HepG2 (cell line): ENCODE data around the gene RING1. TPM values are rescaled to one million over a fixed set of nuclear protein-coding genes. Genes with fewer than 3 reads are reported as not detected.

Source experiments
- ATAC-seq: fragments of 200-7000 bp; cut with Tn5 transposase; 3 replicates; pipeline ENCODE4 v1.9.1; 2020; ENCODE audit warnings: mild to moderate bottlenecking, moderate library complexity
- BruUV-seq: library from RNA; stranded (reverse); fragments of 400-500 nt; replicated peaks from 2 replicates; lab custom pipeline; 2021; lab: Mats Ljungman, UMichigan
- CTCF ChIA-PET: fragments of 300-600 bp; formaldehyde crosslinking; extraction: SDS; loops from one replicate; lab custom pipeline; 2021; ENCODE audit warnings: low total read pairs, inconsistent platforms, low intra/inter-chr PET ratio; lab: Yijun Ruan, JAX
- POLR2A ChIA-PET: fragments of 350-600 bp; sonication (Branson Sonifier 250); formaldehyde crosslinking; loops from one replicate; lab custom pipeline; 2020; ENCODE audit warnings: antibody characterized with exemption, inconsistent platforms; lab: Yijun Ruan, JAX
- DNase-seq: peaks from one replicate; pipeline ENCODE4 v3.0.0-alpha.2; 2015; ENCODE audit warnings: low spot score
- FAIRE-seq: peaks from 3 replicates; lab custom pipeline; 2011; peaks lifted over from hg19 to GRCh38; lab: Jason Lieb, UNC
- H2AFZ ChIP-seq: one replicate; pipeline ENCODE4 v1.6.1; 2011; ENCODE audit warnings: low read length, inconsistent platforms
- H3K27ac ChIP-seq: fragments of 300-600 bp; 3 replicates; pipeline ENCODE4 v1.8.0; 2011; ENCODE audit warnings: mixed run types, mild to moderate bottlenecking, mixed read lengths, low read length, inconsistent platforms; ENCODE audit not compliant: insufficient read depth; ENCODE audit errors: extremely low read length
- H3K27me3 ChIP-seq, 2 experiments: fragments of 200-600 bp in 1 of 2; 2 replicates in 1 of 2; 3 replicates in 1 of 2; pipeline versions ENCODE4 v1.6.0 to v1.8.0; 2011; ENCODE audit warnings: low read length in 2 of 2, mild to moderate bottlenecking in 2 of 2, moderate library complexity in 2 of 2, inconsistent platforms in 1 of 2; ENCODE audit not compliant: insufficient read depth in 2 of 2, control insufficient read depth in 1 of 2
- H3K36me3 ChIP-seq, 2 experiments: fragments of 200-600 bp in 1 of 2; replicated peaks in 1 of 2; 2 replicates in 1 of 2; 3 replicates in 1 of 2; pipeline versions ENCODE4 v1.5.1 to v1.8.0; 2011; ENCODE audit warnings: low read length in 2 of 2, inconsistent platforms in 1 of 2; ENCODE audit not compliant: insufficient read depth in 2 of 2, control insufficient read depth in 1 of 2
- H3K4me1 ChIP-seq: 2 replicates; pipeline ENCODE4 v1.5.1; 2012; ENCODE audit warnings: low read length, inconsistent platforms; ENCODE audit not compliant: insufficient read depth
- H3K4me2 ChIP-seq: 2 replicates; pipeline ENCODE4 v1.6.0; 2011; ENCODE audit warnings: low read depth, low read length, inconsistent platforms
- H3K4me3 ChIP-seq, 3 experiments: fragments of 200-600 bp in 1 of 3; sonication (generic), shearing (Covaris generic) in 1 of 3; replicated peaks in 1 of 3; 2 replicates each; pipeline ENCODE4 v1.5.1; 2011 to 2016; ENCODE audit warnings: low read length in 3 of 3, inconsistent platforms in 2 of 3, low read depth in 2 of 3, mild to moderate bottlenecking in 2 of 3, control low read depth in 1 of 3, mixed read lengths in 1 of 3; ENCODE audit not compliant: insufficient read depth in 1 of 3
- H3K79me2 ChIP-seq: one replicate; pipeline ENCODE4 v1.6.1; 2011; ENCODE audit warnings: low read length, inconsistent platforms; ENCODE audit not compliant: insufficient read depth
- H3K9ac ChIP-seq: 2 replicates; pipeline ENCODE4 v1.6.0; 2011; ENCODE audit warnings: mild to moderate bottlenecking, low read depth, low read length, inconsistent platforms; ENCODE audit not compliant: insufficient read depth
- H3K9me3 ChIP-seq: 2 replicates; pipeline ENCODE4 v1.5.1; 2012; ENCODE audit warnings: mild to moderate bottlenecking, low read length
- H4K20me1 ChIP-seq: 2 replicates; pipeline ENCODE4 v1.6.0; 2011; ENCODE audit warnings: inconsistent platforms, mild to moderate bottlenecking, low read length, moderate library complexity; ENCODE audit not compliant: insufficient read depth
- CEBPB ChIP-seq: IDR thresholded peaks from 2 replicates; pipeline ENCODE4 v1.6.1; 2011; ENCODE audit warnings: low read depth, low read length, improper control_type of control experiment, borderline replicate concordance
- RBM39 ChIP-seq: fragments of 200-400 bp; formaldehyde crosslinking; IDR thresholded peaks from one replicate; pipeline ENCODE4 v1.6.1; 2018; ENCODE audit warnings: antibody characterized with exemption, mild to moderate bottlenecking, low read depth, low read length; ENCODE audit not compliant: poor library complexity, severe bottlenecking
- RFXAP ChIP-seq: sonication (generic); formaldehyde crosslinking; IDR thresholded peaks from 2 replicates; pipeline ENCODE4 v1.4.0; 2020; ENCODE audit warnings: missing genetic modification reagents, borderline replicate concordance
- ZNF660 ChIP-seq: sonication (generic); formaldehyde crosslinking; IDR thresholded peaks from 2 replicates; pipeline ENCODE4 v1.5.1; 2020; ENCODE audit warnings: mild to moderate bottlenecking, low read depth, missing genetic modification reagents, borderline replicate concordance
- WGBS: methylation state at CpG from one replicate; pipeline ENCODE4 v1.1.6; 2017; ENCODE audit warnings: low lambda C conversion rate; 5-methylcytosine and 5-hydroxymethylcytosine counted together
- in situ Hi-C: cut with HindIII; loops from 2 replicates; pipeline ENCODE4 v1.10.0; 2017; ENCODE audit warnings: low pct_unique_long_range_greater_than_20kb; ENCODE audit not compliant: extremely low pct_ligation_motif_present
- intact Hi-C: fragments of 100-400 bp; cut with micrococcal nuclease; formaldehyde crosslinking; loops from one replicate; pipeline ENCODE4 v1.10.0; 2022; ENCODE audit not compliant: unreplicated experiment
- polyA plus RNA-seq, 8 experiments: library from polyadenylated mRNA; depleted of rRNA in 3 of 8; stranded (reverse) in 7 of 8; unstranded in 1 of 8; fragments of >200 nt; fragmentation: Illumina TruSeq in 4 of 8; extraction: Trizol in 4 of 8; gene quantifications; 2 replicates each; pipeline versions ENCODE4 v1.2.1 to v1.2.3, GENCODE V29; 2011 to 2016; ENCODE audit warnings: low read depth in 4 of 8, missing spikeins in 1 of 8, mixed read lengths in 1 of 8; ENCODE audit not compliant: insufficient read depth in 1 of 8
- total RNA-seq, 5 experiments: library from RNA; depleted of rRNA; stranded (reverse); fragments of >200 nt; fragmentation: Illumina TruSeq; extraction: Trizol; gene quantifications; 2 replicates each; pipeline ENCODE4 v1.2.3, GENCODE V29; 2016; ENCODE audit warnings: low read depth in 1 of 5
- TF ChIP-seq, protein P1 (sequence below): sonication (generic); formaldehyde crosslinking; IDR thresholded peaks from 2 replicates; pipeline ENCODE4 v1.8.0; 2023; ENCODE audit warnings: mild to moderate bottlenecking, missing genetic modification reagents
- TF ChIP-seq, protein P2 (sequence below): sonication (generic); formaldehyde crosslinking; conservative IDR thresholded peaks from 2 replicates; pipeline ENCODE4 v1.4.0; 2020; ENCODE audit warnings: mild to moderate bottlenecking, missing genetic modification reagents, moderate library complexity

RING1 gene
- total and polyA plus RNA-seq, 2 of the 13 experiments (the other 11 are each of a cell fraction or from before 2014, with no cell fraction given), result 23.9 to 33.6 TPM

DNA sequence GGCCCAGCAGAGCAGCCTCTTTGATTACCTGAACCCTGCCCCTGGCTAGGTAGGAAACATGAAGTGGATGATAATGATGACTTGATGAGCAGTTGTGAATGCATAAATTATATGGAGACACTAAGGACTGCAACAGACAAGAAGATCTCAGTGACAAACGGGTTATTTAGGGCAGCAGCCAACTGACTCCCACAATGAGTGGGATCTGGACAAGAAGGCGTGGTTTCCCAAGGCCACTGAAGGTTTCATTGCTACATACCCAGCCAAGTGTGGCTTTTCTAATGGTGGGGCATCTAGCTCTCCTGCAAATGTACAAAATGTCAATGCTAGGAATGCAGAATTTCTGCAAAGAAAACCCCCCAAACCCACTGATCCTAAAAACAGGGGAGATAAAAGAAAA, 29.4 kb downstream of the RING1 start:
- CTCF ChIA-PET, result no interaction called here
- Histone ChIP-seq H3K79me2 (no peaks in the 10 kb centered on the region), H3K4me2 (no peak overlapping the region), H3K27ac (no peak overlapping the region), H4K20me1 (no peaks in the 10 kb centered on the region), H3K36me3 (no peaks in the 10 kb centered on the region), H3K27me3 (peaks cover 2 to 44% of the 10 kb centered on the region in 2 experiments; a peak in 4 of 5 replicates), H2AFZ (no peak overlapping the region), H3K4me1 (no peaks in the 10 kb centered on the region), H3K9me3 (no peaks in the 10 kb centered on the region), H3K9ac (no peak overlapping the region), H3K4me3 (no peak overlapping the region)
- ATAC-seq, result no peak
- POLR2A ChIA-PET, result interaction anchor here (0.8 to 3.4 kb wide), 2 partner anchors 11 to 29 kb away, joined by 3 to 16 read pairs; partner anchors contain the start of gene RING1
- DNase-seq, result no peak
- TF ChIP-seq, protein P1, sequence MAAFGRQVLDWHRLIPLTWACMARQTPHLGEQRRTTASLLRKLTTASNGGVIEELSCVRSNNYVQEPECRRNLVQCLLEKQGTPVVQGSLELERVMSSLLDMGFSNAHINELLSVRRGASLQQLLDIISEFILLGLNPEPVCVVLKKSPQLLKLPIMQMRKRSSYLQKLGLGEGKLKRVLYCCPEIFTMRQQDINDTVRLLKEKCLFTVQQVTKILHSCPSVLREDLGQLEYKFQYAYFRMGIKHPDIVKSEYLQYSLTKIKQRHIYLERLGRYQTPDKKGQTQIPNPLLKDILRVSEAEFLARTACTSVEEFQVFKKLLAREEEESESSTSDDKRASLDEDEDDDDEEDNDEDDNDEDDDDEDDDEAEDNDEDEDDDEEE (CRISPR knock-in tag), result no peak
- TF ChIP-seq, protein P2, sequence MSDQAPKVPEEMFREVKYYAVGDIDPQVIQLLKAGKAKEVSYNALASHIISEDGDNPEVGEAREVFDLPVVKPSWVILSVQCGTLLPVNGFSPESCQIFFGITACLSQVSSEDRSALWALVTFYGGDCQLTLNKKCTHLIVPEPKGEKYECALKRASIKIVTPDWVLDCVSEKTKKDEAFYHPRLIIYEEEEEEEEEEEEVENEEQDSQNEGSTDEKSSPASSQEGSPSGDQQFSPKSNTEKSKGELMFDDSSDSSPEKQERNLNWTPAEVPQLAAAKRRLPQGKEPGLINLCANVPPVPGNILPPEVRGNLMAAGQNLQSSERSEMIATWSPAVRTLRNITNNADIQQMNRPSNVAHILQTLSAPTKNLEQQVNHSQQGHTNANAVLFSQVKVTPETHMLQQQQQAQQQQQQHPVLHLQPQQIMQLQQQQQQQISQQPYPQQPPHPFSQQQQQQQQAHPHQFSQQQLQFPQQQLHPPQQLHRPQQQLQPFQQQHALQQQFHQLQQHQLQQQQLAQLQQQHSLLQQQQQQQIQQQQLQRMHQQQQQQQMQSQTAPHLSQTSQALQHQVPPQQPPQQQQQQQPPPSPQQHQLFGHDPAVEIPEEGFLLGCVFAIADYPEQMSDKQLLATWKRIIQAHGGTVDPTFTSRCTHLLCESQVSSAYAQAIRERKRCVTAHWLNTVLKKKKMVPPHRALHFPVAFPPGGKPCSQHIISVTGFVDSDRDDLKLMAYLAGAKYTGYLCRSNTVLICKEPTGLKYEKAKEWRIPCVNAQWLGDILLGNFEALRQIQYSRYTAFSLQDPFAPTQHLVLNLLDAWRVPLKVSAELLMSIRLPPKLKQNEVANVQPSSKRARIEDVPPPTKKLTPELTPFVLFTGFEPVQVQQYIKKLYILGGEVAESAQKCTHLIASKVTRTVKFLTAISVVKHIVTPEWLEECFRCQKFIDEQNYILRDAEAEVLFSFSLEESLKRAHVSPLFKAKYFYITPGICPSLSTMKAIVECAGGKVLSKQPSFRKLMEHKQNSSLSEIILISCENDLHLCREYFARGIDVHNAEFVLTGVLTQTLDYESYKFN, result no peak
- no peak for TF ChIP-seq RFXAP
- TF ChIP-seq RBM39, result no peak
- TF ChIP-seq CEBPB, result peak; percentile 17; the same call in 1 of the 2 replicates
- TF ChIP-seq ZNF660 (CRISPR knock-in tag), result no peak
- BruUV-seq, result no TSS peak
- 15% methylated on average over 2 of the region's 2 CpGs for WGBS
- FAIRE-seq, result no peak
- in situ Hi-C loops (no loop called here), intact Hi-C loops (no loop called here)
